CD4-positive, alpha-beta T cell (primary cell): Measurements from ENCODE around the gene LMF1. TPM values are rescaled to one million over a fixed set of nuclear protein-coding genes. Genes with fewer than 3 reads are reported as not detected.
"Not testable (repeated sequence)": the region's sequence is repeated elsewhere in the genome, so short reads cannot be mapped to it uniquely, and the experiment has no call there.

Experiments used
- ATAC-seq: fragments of 200-7000 bp; cut with Tn5 transposase; one replicate; pipeline ENCODE4 v1.10.0; 2022; ENCODE audit warnings: mild to moderate bottlenecking; ENCODE audit not compliant: poor library complexity
- CTCF ChIA-PET: fragments of 350-600 bp; sonication (Branson Sonifier 250); formaldehyde crosslinking; loops from one replicate; lab custom pipeline; 2021; ENCODE audit warnings: antibody characterized with exemption, inconsistent platforms; lab: Charles Lee
- POLR2A ChIA-PET: fragments of 350-600 bp; sonication (Branson Sonifier 250); formaldehyde crosslinking; loops from one replicate; lab custom pipeline; 2021; ENCODE audit warnings: antibody characterized with exemption, inconsistent platforms; lab: Charles Lee
- DNase-seq, 14 experiments: peaks; one replicate each; pipeline ENCODE4 v3.0.0-alpha.2; 2013 to 2020; ENCODE audit warnings: mixed read lengths in 2 of 14
- H3K27ac ChIP-seq, 2 donors: one replicate each; pipeline versions ENCODE4 v1.5.1 to v1.7.0; 2013; ENCODE audit warnings: low read length in 2 of 2, low read depth in 1 of 2, mild to moderate bottlenecking in 1 of 2
- H3K27me3 ChIP-seq, 2 experiments: 1 replicate in 1 of 2; 2 replicates in 1 of 2; pipeline versions ENCODE4 v1.6.1 to v1.7.0; 2013; ENCODE audit warnings: low read length in 2 of 2, control low read depth in 1 of 2, mild to moderate bottlenecking in 1 of 2, moderate library complexity in 1 of 2; ENCODE audit not compliant: insufficient read depth in 2 of 2, control insufficient read depth in 1 of 2
- H3K36me3 ChIP-seq: one replicate; pipeline ENCODE4 v1.6.1; 2013; ENCODE audit warnings: low read length, control low read depth; ENCODE audit not compliant: insufficient read depth
- H3K4me1 ChIP-seq: one replicate; pipeline ENCODE4 v1.6.1; 2013; ENCODE audit warnings: low read length, control low read depth; ENCODE audit not compliant: insufficient read depth
- H3K4me3 ChIP-seq: one replicate; pipeline ENCODE4 v1.5.1; 2013; ENCODE audit warnings: mild to moderate bottlenecking, low read length, moderate library complexity
- H3K9me3 ChIP-seq, 2 experiments: 1 replicate in 1 of 2; 2 replicates in 1 of 2; pipeline versions ENCODE4 v1.6.1 to v1.7.0; 2013; ENCODE audit warnings: low read length in 2 of 2, mild to moderate bottlenecking in 2 of 2, control low read depth in 1 of 2, moderate library complexity in 1 of 2; ENCODE audit not compliant: control insufficient read depth in 1 of 2, insufficient read depth in 1 of 2
- H3K27ac Mint-ChIP-seq: one replicate; pipeline ENCODE4 v1.8.0; 2020; ENCODE audit warnings: mixed read lengths
- H3K27me3 Mint-ChIP-seq: one replicate; pipeline ENCODE4 v1.8.0; 2021; ENCODE audit warnings: mixed read lengths
- H3K36me3 Mint-ChIP-seq: one replicate; pipeline ENCODE4 v1.8.0; 2021; ENCODE audit warnings: low read depth, mixed read lengths
- H3K4me1 Mint-ChIP-seq: one replicate; pipeline ENCODE4 v1.8.0; 2021; ENCODE audit warnings: low read depth, mixed read lengths
- H3K4me3 Mint-ChIP-seq: one replicate; pipeline ENCODE4 v1.8.0; 2020; ENCODE audit warnings: mild to moderate bottlenecking, mixed read lengths
- H3K9me3 Mint-ChIP-seq: one replicate; pipeline ENCODE4 v1.8.0; 2020; ENCODE audit warnings: mixed read lengths
- CTCF ChIP-seq: fragments of 200-600 bp; IDR thresholded peaks from one replicate; pipeline ENCODE4 v1.8.0; 2022; ENCODE audit warnings: antibody characterized with exemption, mild to moderate bottlenecking
- intact Hi-C, 2 experiments: fragments of 100-400 bp; cut with DNase I in 1 of 2; cut with micrococcal nuclease in 1 of 2; formaldehyde crosslinking; loops; one replicate each; pipeline versions ENCODE4 v1.15.1 to v1.9.0; 2023 to 2025; cut with DNase I, micrococcal nuclease
- total RNA-seq, 174 experiments: library from RNA in 2 of 174; stranded (reverse) in 2 of 174; gene quantifications; one replicate each; pipeline ENCODE4 v1.2.3 and lab custom pipeline; 2021 to 2026

The LMF1 gene
- total RNA-seq, 2 experiments from 2014 or later: 26.8 to 27.6 TPM

GRCh38 chr16:838741-839140, 132.0 kb downstream of the LMF1 start:
- Mint-ChIP-seq H3K27me3 (peaks cover 5% of the 10 kb centered on the region), H3K36me3 (no peaks in the 10 kb centered on the region), H3K27ac (no peak overlapping the region), H3K4me1 (no peaks in the 10 kb centered on the region), H3K9me3 (peaks cover 2% of the 10 kb centered on the region), H3K4me3 (no peak overlapping the region)
- Histone ChIP-seq H3K4me1 (no peaks in the 10 kb centered on the region), H3K9me3 (peaks cover 17 to 35% of the 10 kb centered on the region in 2 experiments), H3K36me3 (no peaks in the 10 kb centered on the region), H3K4me3 (no peak overlapping the region), H3K27ac (no peak overlapping the region), H3K27me3 (peaks cover 0 to 4% of the 10 kb centered on the region in 2 experiments)
- intact Hi-C loops: no loop called here
- no peak for TF ChIP-seq CTCF
- ATAC-seq (no peak), DNase-seq (no peak)
- ChIA-PET POLR2A (no interaction called here), CTCF (no interaction called here)

GRCh38 chr16:836822-837221, 134.0 kb downstream of the LMF1 start:
- POLR2A ChIA-PET, intact Hi-C loops, CTCF ChIA-PET, H3K27me3 Mint-ChIP-seq, H3K4me3 ChIP-seq, H3K27ac Mint-ChIP-seq, H3K9me3 Mint-ChIP-seq, H3K4me1 ChIP-seq, H3K4me1 Mint-ChIP-seq, ATAC-seq, DNase-seq, H3K36me3 ChIP-seq, H3K4me3 Mint-ChIP-seq, H3K27me3 ChIP-seq, H3K27ac ChIP-seq, H3K36me3 Mint-ChIP-seq: not testable (repeated sequence)
- H3K9me3 ChIP-seq: peaks cover 17 to 35% of the 10 kb centered on the region in 2 experiments

- Histone ChIP-seq H3K27me3 (peaks cover 0 to 4% of the 10 kb centered on the region in 2 experiments), H3K9me3 (peaks cover 17 to 41% of the 10 kb centered on the region in 2 experiments), H3K4me3 (no peak overlapping the region), H3K4me1 (no peaks in the 10 kb centered on the region), H3K27ac (no peak overlapping the region), H3K36me3 (no peaks in the 10 kb centered on the region)
- Mint-ChIP-seq H3K9me3 (peaks cover 2% of the 10 kb centered on the region), H3K4me3 (no peak overlapping the region), H3K36me3 (no peaks in the 10 kb centered on the region), H3K4me1 (no peaks in the 10 kb centered on the region), H3K27me3 (peaks cover 5% of the 10 kb centered on the region), H3K27ac (no peak overlapping the region)
- no peak for DNase-seq
- intact Hi-C loops: no loop called here
- CTCF ChIA-PET: no interaction called here
- TF ChIP-seq CTCF: no peak
- POLR2A ChIA-PET: no interaction called here
- no peak for ATAC-seq
Measured at GRCh38 chr16:836221-836620, 134.6 kb downstream of the LMF1 start.

- Mint-ChIP-seq H3K36me3 (no peaks in the 10 kb centered on the region), H3K27ac (no peak overlapping the region)
- TF ChIP-seq CTCF: no peak
Measured at GRCh38 chr16:835373-835772, 135.4 kb downstream of the LMF1 start.

More at GRCh38 chr16:835373-835772, 135.4 kb downstream of the LMF1 start:
- CTCF ChIA-PET: no interaction called here
- H3K27ac ChIP-seq: no peak overlapping the region
- Mint-ChIP-seq H3K4me3 (no peak overlapping the region), H3K27me3 (peaks cover 5% of the 10 kb centered on the region), H3K9me3 (peaks cover 2% of the 10 kb centered on the region), H3K4me1 (no peaks in the 10 kb centered on the region)
- H3K36me3 ChIP-seq: no peaks in the 10 kb centered on the region
- peaks cover 0 to 4% of the 10 kb centered on the region in 2 experiments for H3K27me3 ChIP-seq
- POLR2A ChIA-PET: no interaction called here
- DNase-seq (no peak), ATAC-seq (no peak)
- H3K4me3 ChIP-seq: no peak overlapping the region
- intact Hi-C loops: no loop called here
- H3K9me3 ChIP-seq: peaks cover 17 to 42% of the 10 kb centered on the region in 2 experiments
- peaks cover 3% of the 10 kb centered on the region for H3K4me1 ChIP-seq
